H1 (cell line): Measurements from ENCODE around the gene GID8. TPM values are rescaled to one million over a fixed set of nuclear protein-coding genes. Genes with fewer than 3 reads are reported as not detected.

Source experiments
- ATF2 ChIP-seq: IDR thresholded peaks from 2 replicates; pipeline ENCODE4 v1.6.1; 2012; ENCODE audit warnings: low read length, inconsistent platforms
- HDAC6 ChIP-seq: IDR thresholded peaks from one replicate; pipeline ENCODE4 v1.7.1; 2012; ENCODE audit warnings: low read depth, mild to moderate bottlenecking, inconsistent platforms, low read length, moderate library complexity
- RAD21 ChIP-seq, 2 experiments: IDR thresholded peaks in 1 of 2; conservative IDR thresholded peaks in 1 of 2; 2 replicates each; pipeline ENCODE4 v1.6.1; 2011; ENCODE audit warnings: low read depth in 2 of 2, low read length in 2 of 2, improper control_type of control experiment in 1 of 2, inconsistent platforms in 1 of 2, mild to moderate bottlenecking in 1 of 2, moderate library complexity in 1 of 2
- YY1 ChIP-seq: IDR thresholded peaks from 2 replicates; pipeline ENCODE4 v1.6.1; 2011; ENCODE audit warnings: low read depth, mild to moderate bottlenecking, low read length
- polyA plus RNA-seq, 7 experiments: library from polyadenylated mRNA; depleted of rRNA in 3 of 7; stranded (reverse) in 5 of 7; unstranded in 2 of 7; fragments of >200 nt in 5 of 7; fragments of 200-250 nt in 2 of 7; gene quantifications; 1 replicate in 5 of 7; 2 replicates in 1 of 7; 4 replicates in 1 of 7; pipeline versions ENCODE4 v1.2.1 to v1.2.3, GENCODE V29; 2011 to 2013; ENCODE audit warnings: missing spikeins in 2 of 7, mixed read lengths in 2 of 7
- total RNA-seq: library from RNA; stranded (reverse); fragmentation: NEBNext Ultra II Directional; extraction: Animal tissue kit (Norgen Biotek cat#: 25700); gene quantifications from 2 replicates; pipeline ENCODE4 v1.2.1, GENCODE V29; 2021

GID8 gene
- total and polyA plus RNA-seq, 2 of the 8 experiments (the other 6 are each of a cell fraction or from before 2014, with no cell fraction given), result 39.7 to 72.9 TPM

GRCh38 chr20:62910217-62910766 lies 27.7 kb upstream of the GID8 start (continued):
- TF ChIP-seq ATF2 (no peak), RAD21 (IDR thresholded peaks at IDR 0.05 in 1 of 2, conservative IDR thresholded peaks at IDR 0.05 in 1 of 2; ENCODE audit: low read depth in 2 of 2, low read length in 2 of 2) (no peak), YY1 (no peak), HDAC6 (no peak)
